ENCODE results near the gene TMSB10. TPM values are rescaled to one million over a fixed set of nuclear protein-coding genes. Genes with fewer than 3 reads are reported as not detected.
"Not testable (repeated sequence)": the region's sequence is repeated elsewhere in the genome, so short reads cannot be mapped to it uniquely, and the experiment has no call there.

Gene TMSB10
- total and polyA plus RNA-seq, 2 of the 13 experiments (the other 11 are each of a cell fraction or from before 2014, with no cell fraction given): 665 to 708 TPM

DNA sequence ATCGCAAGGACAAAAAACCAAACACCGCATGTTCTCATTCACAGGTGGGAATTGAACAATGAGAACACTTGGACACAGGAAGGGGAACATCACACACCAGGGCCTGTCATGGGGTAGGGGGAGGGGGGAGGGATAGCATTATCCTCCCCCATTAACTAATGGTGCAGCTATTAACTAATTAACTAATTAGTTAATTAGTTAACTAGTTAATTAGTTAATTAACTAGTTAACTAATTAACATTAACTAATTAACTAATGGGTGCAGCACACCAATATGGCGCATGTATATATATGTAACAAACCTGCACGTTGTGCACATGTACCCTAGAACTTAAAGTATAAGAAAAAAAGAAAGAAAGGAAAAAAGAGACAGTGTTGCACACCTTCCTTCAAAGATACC lies 37.1 kb upstream of the TMSB10 start:
- H2AFZ ChIP-seq (ENCODE audit: low read length); H3K4me3 ChIP-seq (replicated peaks in 1 of 3; ENCODE audit: insufficient read depth in 1 of 3, low read depth in 2 of 3, low read length in 3 of 3); H3K79me2 ChIP-seq (ENCODE audit: insufficient read depth, low read length); BruUV-seq (replicated peaks); H3K4me2 ChIP-seq (ENCODE audit: low read depth, low read length); POLR2A ChIA-PET; H3K27ac ChIP-seq (ENCODE audit: extremely low read length, insufficient read depth, low read length); H3K4me1 ChIP-seq (ENCODE audit: insufficient read depth, low read length); in situ Hi-C loops (cut with HindIII; ENCODE audit: extremely low pct_ligation_motif_present, low pct_unique_long_range_greater_than_20kb); FAIRE-seq; H3K9ac ChIP-seq (ENCODE audit: insufficient read depth, low read depth, low read length); ATAC-seq; H3K9me3 ChIP-seq (ENCODE audit: low read length); DNase-seq (ENCODE audit: low spot score); CTCF ChIA-PET (ENCODE audit: low intra/inter-chr PET ratio, low total read pairs); H4K20me1 ChIP-seq (ENCODE audit: insufficient read depth, low read length); H3K36me3 ChIP-seq (replicated peaks in 1 of 2; ENCODE audit: control insufficient read depth in 1 of 2, insufficient read depth in 2 of 2, low read length in 2 of 2); TF ChIP-seq TCF12 (CRISPR knock-in tag; IDR thresholded peaks at IDR 0.05): not testable (repeated sequence)
- peaks cover 0 to 19% of the 10 kb centered on the region in 2 experiments; a peak in 3 of 5 replicates for H3K27me3 ChIP-seq (ENCODE audit: control insufficient read depth in 1 of 2, insufficient read depth in 2 of 2, low read length in 2 of 2)
- WGBS (ENCODE audit: low lambda C conversion rate): 83% methylated on average over 4 of the region's 4 CpGs
- peak; percentile 33; the same call in 1 of the 2 replicates for TF ChIP-seq TBX3 (IDR thresholded peaks at IDR 0.05; ENCODE audit: borderline replicate concordance)
- peak; percentile 100 for TF ChIP-seq TCF12 (IDR thresholded peaks at IDR 0.05)
- TF ChIP-seq RAD51 (IDR thresholded peaks at IDR 0.05; ENCODE audit: borderline replicate concordance): 0 out of 2 replicates have a peak, but pooled peaks have one; percentile 9
- intact Hi-C loops (cut with micrococcal nuclease; ENCODE audit: unreplicated experiment): loop anchor here (5.0 kb wide), 1 partner anchor 371 kb away; no protein-coding TSS in a partner anchor

DNA sequence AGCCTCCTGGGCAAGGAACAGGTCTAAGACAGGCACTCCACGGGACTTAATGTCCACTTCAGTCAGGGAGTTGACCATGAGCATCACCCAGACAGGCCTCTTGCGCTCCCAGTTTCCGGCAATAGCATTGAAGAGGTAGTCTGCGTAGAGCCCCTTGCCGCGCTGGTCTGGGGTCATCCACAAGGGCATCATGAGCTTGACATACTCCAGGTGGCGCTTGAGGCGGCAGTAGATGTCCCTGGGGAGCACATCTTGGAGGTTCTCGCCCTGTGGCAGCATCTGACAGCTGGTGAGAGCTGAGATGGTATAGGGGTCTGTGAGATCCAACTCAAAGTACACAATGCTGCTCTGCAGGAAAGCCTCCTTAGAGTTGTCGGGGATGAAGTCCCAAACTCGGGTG lies 35.1 kb upstream of the TMSB10 start:
- no peaks in the 10 kb centered on the region for H3K36me3 ChIP-seq (replicated peaks in 1 of 2; ENCODE audit: control insufficient read depth in 1 of 2, insufficient read depth in 2 of 2, low read length in 2 of 2)
- peak; percentile 36 for TF ChIP-seq CTCF (CRISPR knock-in tag; IDR thresholded peaks at IDR 0.05)
- TF ChIP-seq STAG1 (CRISPR knock-in tag; IDR thresholded peaks at IDR 0.05): 0 out of 2 replicates have a peak, but pooled peaks have one; percentile 25
- no peak for TF ChIP-seq RXRA (CRISPR knock-in tag; IDR thresholded peaks at IDR 0.05)
- in situ Hi-C loops (cut with HindIII; ENCODE audit: extremely low pct_ligation_motif_present, low pct_unique_long_range_greater_than_20kb): no loop called here
- POLR2A ChIA-PET: no interaction called here
- H3K4me2 ChIP-seq (ENCODE audit: low read depth, low read length): no peak overlapping the region
- H4K20me1 ChIP-seq (ENCODE audit: insufficient read depth, low read length): no peaks in the 10 kb centered on the region
- FAIRE-seq (no peak), DNase-seq (ENCODE audit: low spot score) (no peak), ATAC-seq (peak; percentile 65)
- H3K27me3 ChIP-seq (ENCODE audit: control insufficient read depth in 1 of 2, insufficient read depth in 2 of 2, low read length in 2 of 2): peaks cover 0 to 29% of the 10 kb centered on the region in 2 experiments; a peak in 3 of 5 replicates
- WGBS (ENCODE audit: low lambda C conversion rate): 49% methylated on average over 11 of the region's 11 CpGs
- H3K4me1 ChIP-seq (ENCODE audit: insufficient read depth, low read length): no peaks in the 10 kb centered on the region
- H3K27ac ChIP-seq (ENCODE audit: extremely low read length, insufficient read depth, low read length): no peak overlapping the region
- H3K4me3 ChIP-seq (replicated peaks in 1 of 3; ENCODE audit: insufficient read depth in 1 of 3, low read depth in 2 of 3, low read length in 3 of 3): no peak overlapping the region
- CTCF ChIA-PET (ENCODE audit: low intra/inter-chr PET ratio, low total read pairs): interaction anchor here (1.7 kb wide), 1 partner anchor 12 kb away, joined by 4 read pairs; no protein-coding TSS in a partner anchor
- no peak overlapping the region for H2AFZ ChIP-seq (ENCODE audit: low read length)
- no peak overlapping the region for H3K9ac ChIP-seq (ENCODE audit: insufficient read depth, low read depth, low read length)
- H3K9me3 ChIP-seq (ENCODE audit: low read length): no peaks in the 10 kb centered on the region
- BruUV-seq (replicated peaks): no TSS peak
- H3K79me2 ChIP-seq (ENCODE audit: insufficient read depth, low read length): no peaks in the 10 kb centered on the region
- intact Hi-C loops (cut with micrococcal nuclease; ENCODE audit: unreplicated experiment): no loop called here

GRCh38 chr2:84872691-84873090 lies 32.8 kb upstream of the TMSB10 start:
- H3K9ac ChIP-seq (ENCODE audit: insufficient read depth, low read depth, low read length); H3K4me1 ChIP-seq (ENCODE audit: insufficient read depth, low read length); H3K4me3 ChIP-seq (replicated peaks in 1 of 3; ENCODE audit: insufficient read depth in 1 of 3, low read depth in 2 of 3, low read length in 3 of 3); intact Hi-C loops (cut with micrococcal nuclease; ENCODE audit: unreplicated experiment); H4K20me1 ChIP-seq (ENCODE audit: insufficient read depth, low read length); H3K4me2 ChIP-seq (ENCODE audit: low read depth, low read length); BruUV-seq (replicated peaks); in situ Hi-C loops (cut with HindIII; ENCODE audit: extremely low pct_ligation_motif_present, low pct_unique_long_range_greater_than_20kb); CTCF ChIA-PET (ENCODE audit: low intra/inter-chr PET ratio, low total read pairs); FAIRE-seq; DNase-seq (ENCODE audit: low spot score); H3K27ac ChIP-seq (ENCODE audit: extremely low read length, insufficient read depth, low read length); H3K79me2 ChIP-seq (ENCODE audit: insufficient read depth, low read length); H2AFZ ChIP-seq (ENCODE audit: low read length); ATAC-seq; H3K9me3 ChIP-seq (ENCODE audit: low read length); POLR2A ChIA-PET; H3K36me3 ChIP-seq (replicated peaks in 1 of 2; ENCODE audit: control insufficient read depth in 1 of 2, insufficient read depth in 2 of 2, low read length in 2 of 2): not testable (repeated sequence)
- WGBS (ENCODE audit: low lambda C conversion rate): 63% methylated on average over 9 of the region's 9 CpGs
- H3K27me3 ChIP-seq (ENCODE audit: control insufficient read depth in 1 of 2, insufficient read depth in 2 of 2, low read length in 2 of 2): peaks cover 0 to 23% of the 10 kb centered on the region in 2 experiments; a peak in 4 of 5 replicates

Data from HepG2 (cell line).